Measurements from ENCODE around the gene TMEM108.
A peak's percentile ranks its signal among the peaks of the same experiment; 100 is the strongest.

Gene TMEM108

DNA sequence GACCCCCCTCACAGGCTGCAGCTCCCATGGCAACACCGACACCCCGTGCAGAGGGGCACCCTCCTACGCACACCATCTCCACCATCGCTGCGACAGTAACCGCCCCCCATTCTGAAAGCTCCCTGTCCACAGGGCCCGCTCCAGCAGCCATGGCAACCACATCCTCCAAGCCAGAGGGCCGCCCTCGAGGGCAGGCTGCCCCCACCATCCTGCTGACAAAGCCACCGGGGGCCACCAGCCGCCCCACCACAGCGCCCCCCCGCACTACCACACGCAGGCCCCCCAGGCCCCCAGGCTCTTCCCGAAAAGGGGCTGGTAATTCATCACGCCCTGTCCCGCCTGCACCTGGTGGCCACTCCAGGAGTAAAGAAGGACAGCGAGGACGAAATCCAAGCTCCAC, 341.7 kb downstream of the TMEM108 start:
- Mint-ChIP-seq H3K36me3 (ENCODE audit: low read depth) (no peaks in the 10 kb centered on the region), H3K4me3 (no peak overlapping the region), H3K27ac (no peak overlapping the region), H3K9me3 (no peaks in the 10 kb centered on the region), H3K4me1 (peaks cover 16% of the 10 kb centered on the region), H3K27me3 (ENCODE audit: low read depth) (peaks cover 16% of the 10 kb centered on the region)
- TF ChIP-seq, protein P1, sequence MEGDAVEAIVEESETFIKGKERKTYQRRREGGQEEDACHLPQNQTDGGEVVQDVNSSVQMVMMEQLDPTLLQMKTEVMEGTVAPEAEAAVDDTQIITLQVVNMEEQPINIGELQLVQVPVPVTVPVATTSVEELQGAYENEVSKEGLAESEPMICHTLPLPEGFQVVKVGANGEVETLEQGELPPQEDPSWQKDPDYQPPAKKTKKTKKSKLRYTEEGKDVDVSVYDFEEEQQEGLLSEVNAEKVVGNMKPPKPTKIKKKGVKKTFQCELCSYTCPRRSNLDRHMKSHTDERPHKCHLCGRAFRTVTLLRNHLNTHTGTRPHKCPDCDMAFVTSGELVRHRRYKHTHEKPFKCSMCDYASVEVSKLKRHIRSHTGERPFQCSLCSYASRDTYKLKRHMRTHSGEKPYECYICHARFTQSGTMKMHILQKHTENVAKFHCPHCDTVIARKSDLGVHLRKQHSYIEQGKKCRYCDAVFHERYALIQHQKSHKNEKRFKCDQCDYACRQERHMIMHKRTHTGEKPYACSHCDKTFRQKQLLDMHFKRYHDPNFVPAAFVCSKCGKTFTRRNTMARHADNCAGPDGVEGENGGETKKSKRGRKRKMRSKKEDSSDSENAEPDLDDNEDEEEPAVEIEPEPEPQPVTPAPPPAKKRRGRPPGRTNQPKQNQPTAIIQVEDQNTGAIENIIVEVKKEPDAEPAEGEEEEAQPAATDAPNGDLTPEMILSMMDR (IDR thresholded peaks at IDR 0.05; ENCODE audit: unreplicated experiment in 3 of 3) = no peak

DNA sequence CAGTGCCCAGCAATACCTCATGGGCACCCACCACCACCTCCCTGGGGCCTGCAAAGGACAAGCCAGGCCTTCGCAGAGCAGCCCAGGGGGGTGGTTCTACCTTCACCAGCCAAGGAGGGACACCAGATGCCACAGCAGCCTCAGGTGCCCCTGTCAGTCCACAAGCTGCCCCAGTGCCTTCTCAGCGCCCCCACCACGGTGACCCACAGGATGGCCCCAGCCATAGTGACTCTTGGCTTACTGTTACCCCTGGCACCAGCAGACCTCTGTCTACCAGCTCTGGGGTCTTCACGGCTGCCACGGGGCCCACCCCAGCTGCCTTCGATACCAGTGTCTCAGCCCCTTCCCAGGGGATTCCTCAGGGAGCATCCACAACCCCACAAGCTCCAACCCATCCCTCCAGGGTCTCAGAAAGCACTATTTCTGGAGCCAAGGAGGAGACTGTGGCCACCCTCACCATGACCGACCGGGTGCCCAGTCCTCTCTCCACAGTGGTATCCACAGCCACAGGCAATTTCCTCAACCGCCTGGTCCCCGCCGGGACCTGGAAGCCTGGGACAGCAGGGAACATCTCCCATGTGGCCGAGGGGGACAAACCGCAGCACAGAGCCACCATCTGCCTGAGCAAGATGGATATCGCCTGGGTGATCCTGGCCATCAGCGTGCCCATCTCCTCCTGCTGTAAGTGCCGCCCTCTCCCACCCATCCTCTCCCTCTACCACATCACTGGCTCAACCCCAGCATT, 342.5 kb downstream of the TMEM108 start:
- no peak overlapping the region for H3K4me3 Mint-ChIP-seq
- TF ChIP-seq, protein P1 (IDR thresholded peaks at IDR 0.05; ENCODE audit: unreplicated experiment in 3 of 3) = no peak
- H3K27ac Mint-ChIP-seq = no peak overlapping the region
- no peaks in the 10 kb centered on the region for H3K36me3 Mint-ChIP-seq (ENCODE audit: low read depth)
- H3K27me3 Mint-ChIP-seq (ENCODE audit: low read depth) = peaks cover 20% of the 10 kb centered on the region
- peaks cover 16% of the 10 kb centered on the region for H3K4me1 Mint-ChIP-seq
- H3K9me3 Mint-ChIP-seq = no peaks in the 10 kb centered on the region

DNA sequence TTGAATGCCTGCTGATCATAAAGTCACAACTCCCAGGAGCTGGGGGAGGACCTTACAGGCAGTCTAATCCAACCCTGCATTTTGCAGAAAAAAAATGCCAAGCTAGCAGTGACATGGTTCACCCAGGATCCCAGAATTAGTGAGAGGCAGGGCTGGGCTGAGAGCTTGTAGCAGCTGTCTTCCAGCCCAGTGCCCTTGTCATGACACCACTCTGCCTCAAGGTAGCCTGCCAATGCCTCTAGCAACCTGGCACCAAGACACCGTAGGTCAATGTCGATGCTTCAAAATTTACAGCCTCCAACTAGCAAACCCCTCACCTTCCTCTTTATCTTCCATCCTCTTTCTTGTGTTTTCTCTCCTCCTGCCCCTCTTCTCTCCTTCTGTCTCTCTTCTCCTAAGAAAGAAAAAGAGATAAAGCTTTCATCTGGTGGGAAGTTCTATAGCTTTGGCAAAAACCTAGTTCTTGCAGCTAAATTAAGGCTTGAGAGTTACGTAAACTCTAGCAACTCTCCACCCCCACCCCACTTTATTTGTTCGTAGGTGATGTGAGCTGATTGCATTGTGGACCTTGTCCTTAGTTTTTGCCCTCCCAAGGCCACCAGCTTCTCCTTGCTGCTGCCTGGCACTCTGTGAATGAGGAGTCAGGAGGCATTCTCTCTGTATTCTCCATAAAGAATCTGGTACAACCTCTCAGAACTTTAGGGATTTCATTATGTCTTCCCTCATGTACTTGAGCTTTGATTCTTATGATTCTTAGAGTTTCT, 343.3 kb downstream of the TMEM108 start:
- H3K27ac Mint-ChIP-seq = peak overlapping the region in 1 of 3 experiments; percentile 5
- H3K36me3 Mint-ChIP-seq (ENCODE audit: low read depth) = no peaks in the 10 kb centered on the region
- no peaks in the 10 kb centered on the region for H3K9me3 Mint-ChIP-seq
- TF ChIP-seq, protein P1 (IDR thresholded peaks at IDR 0.05; ENCODE audit: unreplicated experiment in 3 of 3) = no peak
- peaks cover 25% of the 10 kb centered on the region for H3K27me3 Mint-ChIP-seq (ENCODE audit: low read depth)
- peaks cover 16% of the 10 kb centered on the region for H3K4me1 Mint-ChIP-seq
- H3K4me3 Mint-ChIP-seq = no peak overlapping the region

DNA sequence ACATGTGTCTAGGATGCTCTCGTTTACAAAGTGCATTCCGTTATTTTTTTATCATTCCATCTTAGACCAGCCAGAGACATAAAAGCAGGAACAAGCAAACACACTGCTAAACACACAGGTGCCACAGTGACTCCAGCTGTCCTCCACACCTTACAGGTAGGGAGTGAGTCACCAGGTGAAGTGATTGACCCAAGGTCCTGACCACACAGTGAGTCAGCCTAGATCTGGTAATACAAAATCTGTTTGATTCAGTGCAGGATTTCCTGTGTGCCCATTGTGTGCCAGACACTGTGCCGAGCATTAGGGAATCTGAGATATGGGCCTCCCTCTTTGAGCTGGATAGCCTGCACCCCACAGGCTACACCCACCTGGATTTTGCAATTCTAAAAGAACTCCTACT, 345.0 kb downstream of the TMEM108 start:
- peaks cover 30% of the 10 kb centered on the region for H3K27me3 Mint-ChIP-seq (ENCODE audit: low read depth)
- H3K4me1 Mint-ChIP-seq = peaks cover 10% of the 10 kb centered on the region
- H3K9me3 Mint-ChIP-seq = no peaks in the 10 kb centered on the region
- no peak overlapping the region for H3K4me3 Mint-ChIP-seq
- H3K36me3 Mint-ChIP-seq (ENCODE audit: low read depth) = no peaks in the 10 kb centered on the region
- TF ChIP-seq, protein P1 (IDR thresholded peaks at IDR 0.05; ENCODE audit: unreplicated experiment in 3 of 3) = no peak
- no peak overlapping the region for H3K27ac Mint-ChIP-seq

DNA sequence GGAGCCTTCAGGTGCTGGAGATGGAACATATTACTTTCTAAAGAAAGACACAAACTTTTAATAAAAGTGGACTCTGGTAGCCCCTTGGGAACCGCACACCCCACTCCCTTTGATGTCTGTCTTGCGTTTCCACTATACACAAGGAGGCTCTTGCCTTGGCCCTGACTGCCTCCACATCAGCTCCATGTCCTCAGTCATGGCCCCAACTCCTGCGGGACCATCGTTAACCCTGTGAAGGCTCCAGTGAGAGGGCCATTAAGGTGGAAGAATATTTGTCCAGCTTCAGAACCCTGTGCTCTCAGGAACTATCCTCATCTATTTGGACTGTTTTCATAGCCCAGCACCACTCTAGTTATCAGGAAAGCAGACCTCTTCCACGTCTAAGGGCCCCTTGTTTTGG, 345.6 kb downstream of the TMEM108 start:
- Mint-ChIP-seq H3K27me3 (ENCODE audit: low read depth) (peaks cover 29% of the 10 kb centered on the region), H3K9me3 (no peaks in the 10 kb centered on the region), H3K27ac (no peak overlapping the region), H3K4me3 (no peak overlapping the region), H3K4me1 (peaks cover 10% of the 10 kb centered on the region), H3K36me3 (ENCODE audit: low read depth) (no peaks in the 10 kb centered on the region)
- TF ChIP-seq, protein P1 (IDR thresholded peaks at IDR 0.05; ENCODE audit: unreplicated experiment in 3 of 3) = no peak
